Measurements from ENCODE around the gene PPM1E.

DNA sequence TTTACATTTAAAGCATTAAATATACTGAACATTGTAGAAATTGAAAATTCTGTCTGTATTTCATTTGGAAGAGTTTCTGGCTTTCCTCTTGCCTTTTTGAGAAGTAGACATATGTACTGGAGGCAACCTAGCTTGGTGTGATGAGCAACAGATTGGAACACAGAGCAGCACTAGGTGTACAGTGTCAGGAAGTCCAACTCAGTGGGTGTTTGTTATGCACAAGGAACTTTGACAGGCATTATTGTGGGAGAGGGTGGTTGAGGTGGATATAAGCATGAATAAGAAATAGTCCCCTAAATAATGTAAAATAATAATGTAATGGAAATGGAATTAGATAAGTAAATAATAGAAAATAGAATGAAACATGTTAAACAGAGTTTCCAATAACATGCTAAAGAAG, 58.1 kb downstream of the PPM1E start:
- TF ChIP-seq, protein P1, sequence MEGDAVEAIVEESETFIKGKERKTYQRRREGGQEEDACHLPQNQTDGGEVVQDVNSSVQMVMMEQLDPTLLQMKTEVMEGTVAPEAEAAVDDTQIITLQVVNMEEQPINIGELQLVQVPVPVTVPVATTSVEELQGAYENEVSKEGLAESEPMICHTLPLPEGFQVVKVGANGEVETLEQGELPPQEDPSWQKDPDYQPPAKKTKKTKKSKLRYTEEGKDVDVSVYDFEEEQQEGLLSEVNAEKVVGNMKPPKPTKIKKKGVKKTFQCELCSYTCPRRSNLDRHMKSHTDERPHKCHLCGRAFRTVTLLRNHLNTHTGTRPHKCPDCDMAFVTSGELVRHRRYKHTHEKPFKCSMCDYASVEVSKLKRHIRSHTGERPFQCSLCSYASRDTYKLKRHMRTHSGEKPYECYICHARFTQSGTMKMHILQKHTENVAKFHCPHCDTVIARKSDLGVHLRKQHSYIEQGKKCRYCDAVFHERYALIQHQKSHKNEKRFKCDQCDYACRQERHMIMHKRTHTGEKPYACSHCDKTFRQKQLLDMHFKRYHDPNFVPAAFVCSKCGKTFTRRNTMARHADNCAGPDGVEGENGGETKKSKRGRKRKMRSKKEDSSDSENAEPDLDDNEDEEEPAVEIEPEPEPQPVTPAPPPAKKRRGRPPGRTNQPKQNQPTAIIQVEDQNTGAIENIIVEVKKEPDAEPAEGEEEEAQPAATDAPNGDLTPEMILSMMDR (IDR thresholded peaks at IDR 0.05) = no peak
- no peak for TF ChIP-seq ZFX (IDR thresholded peaks at IDR 0.05; ENCODE audit: borderline replicate concordance)

Data from 22Rv1 (cell line).